HCT116 (cell line): ENCODE measurements around the gene HOXD11.

ENCODE experiments used
- ELF1 ChIP-seq: IDR thresholded peaks from 2 replicates; pipeline ENCODE4 v1.6.1; 2012; ENCODE audit warnings: low read depth, borderline replicate concordance
- POLR2AphosphoS5 ChIP-seq: IDR thresholded peaks from 2 replicates; pipeline ENCODE4 v1.6.1; 2011; ENCODE audit warnings: mild to moderate bottlenecking, low read depth, low read length, moderate library complexity
- RAD21 ChIP-seq: IDR thresholded peaks from 2 replicates; pipeline ENCODE4 v1.6.1; 2012; ENCODE audit warnings: low read depth, mild to moderate bottlenecking
- TF ChIP-seq, protein P1 (sequence below), 3 experiments: fragments of 200-600 bp in 1 of 3; sonication (generic) in 1 of 3; IDR thresholded peaks in 2 of 3; conservative IDR thresholded peaks in 1 of 3; 2 replicates each; pipeline ENCODE4 v1.5.1; 2012 to 2017; ENCODE audit warnings: low read depth in 2 of 3, low read length in 2 of 3, antibody characterized with exemption in 1 of 3, borderline replicate concordance in 1 of 3, control low read depth in 1 of 3, mild to moderate bottlenecking in 1 of 3, mixed read lengths in 1 of 3, mixed run types in 1 of 3, moderate library complexity in 1 of 3; ENCODE audit not compliant: insufficient read depth in 1 of 3

DNA sequence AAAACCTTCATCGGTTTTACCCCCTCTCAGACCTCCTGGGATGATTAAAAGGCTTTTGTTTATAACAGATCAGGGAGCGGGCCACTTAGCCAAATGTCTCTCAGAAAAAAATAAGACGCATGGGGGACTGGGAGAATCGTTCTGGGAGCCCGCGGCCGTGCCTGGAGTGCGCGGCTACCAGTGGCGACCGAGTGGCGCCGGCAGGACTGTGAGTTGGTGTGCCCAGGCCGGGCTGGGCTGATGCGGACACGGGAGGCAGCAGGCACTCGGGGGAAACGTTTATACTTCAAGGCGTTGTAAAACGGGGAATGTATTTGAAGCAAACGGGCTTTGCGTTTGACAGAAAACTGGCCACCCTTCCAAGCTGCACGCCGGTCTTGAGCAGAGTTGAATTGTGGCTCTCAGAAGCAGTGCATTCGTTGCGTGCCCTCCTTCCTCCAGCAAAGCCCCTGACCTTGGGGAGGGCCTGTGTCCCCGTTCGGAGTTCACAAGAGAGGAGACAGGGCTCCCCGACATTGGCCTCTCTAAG is 4.8 kb downstream of the HOXD11 start:
- TF ChIP-seq, protein P1, sequence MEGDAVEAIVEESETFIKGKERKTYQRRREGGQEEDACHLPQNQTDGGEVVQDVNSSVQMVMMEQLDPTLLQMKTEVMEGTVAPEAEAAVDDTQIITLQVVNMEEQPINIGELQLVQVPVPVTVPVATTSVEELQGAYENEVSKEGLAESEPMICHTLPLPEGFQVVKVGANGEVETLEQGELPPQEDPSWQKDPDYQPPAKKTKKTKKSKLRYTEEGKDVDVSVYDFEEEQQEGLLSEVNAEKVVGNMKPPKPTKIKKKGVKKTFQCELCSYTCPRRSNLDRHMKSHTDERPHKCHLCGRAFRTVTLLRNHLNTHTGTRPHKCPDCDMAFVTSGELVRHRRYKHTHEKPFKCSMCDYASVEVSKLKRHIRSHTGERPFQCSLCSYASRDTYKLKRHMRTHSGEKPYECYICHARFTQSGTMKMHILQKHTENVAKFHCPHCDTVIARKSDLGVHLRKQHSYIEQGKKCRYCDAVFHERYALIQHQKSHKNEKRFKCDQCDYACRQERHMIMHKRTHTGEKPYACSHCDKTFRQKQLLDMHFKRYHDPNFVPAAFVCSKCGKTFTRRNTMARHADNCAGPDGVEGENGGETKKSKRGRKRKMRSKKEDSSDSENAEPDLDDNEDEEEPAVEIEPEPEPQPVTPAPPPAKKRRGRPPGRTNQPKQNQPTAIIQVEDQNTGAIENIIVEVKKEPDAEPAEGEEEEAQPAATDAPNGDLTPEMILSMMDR (IDR thresholded peaks at IDR 0.05 in 2 of 3, conservative IDR thresholded peaks at IDR 0.05 in 1 of 3; ENCODE audit: borderline replicate concordance in 1 of 3, insufficient read depth in 1 of 3, low read depth in 2 of 3, low read length in 2 of 3): no peak
- TF ChIP-seq RAD21 (no peak), ELF1 (no peak), POLR2AphosphoS5 (no peak)
